ENCODE measurements around the gene GFER. TPM values are rescaled to one million over a fixed set of nuclear protein-coding genes. Genes with fewer than 3 reads are reported as not detected.

The GFER gene
- total and polyA plus RNA-seq, 2 of the 8 experiments (the other 6 are each of a cell fraction or from before 2014, with no cell fraction given) = 17.7 to 37.9 TPM

- Histone ChIP-seq H3K14ac (ENCODE audit: insufficient read length) (no peak overlapping the region), H3K4ac (replicated peaks; ENCODE audit: insufficient read length, low read depth, low read length) (no peak overlapping the region), H4K20me1 (replicated peaks in 1 of 2; ENCODE audit: control insufficient read depth in 1 of 2, insufficient read depth in 2 of 2, low read length in 2 of 2) (peaks cover 0 to 4% of the 10 kb centered on the region in 2 experiments), H3K9me3 (ENCODE audit: insufficient read depth in 2 of 2, low read depth in 1 of 2, low read length in 1 of 2) (no peaks in the 10 kb centered on the region), H2BK12ac (ENCODE audit: low read depth, low read length) (no peak overlapping the region), H4K5ac (ENCODE audit: insufficient read length, low read depth, low read length) (no peak overlapping the region), H3K18ac (ENCODE audit: extremely low read depth, low read length) (no peak overlapping the region), H2AFZ (ENCODE audit: low read length) (no peak overlapping the region), H3K4me1 (replicated peaks in 1 of 4; ENCODE audit: control insufficient read depth in 3 of 4, insufficient read depth in 4 of 4, low read length in 3 of 4) (peaks cover 0 to 11% (median 6%) of the 10 kb centered on the region in 4 experiments; a peak in 5 of 7 replicates), H3K4me3 (ENCODE audit: extremely low read depth in 1 of 4, insufficient read depth in 2 of 4, low read depth in 3 of 4, low read length in 4 of 4) (no peak overlapping the region), H3K79me1 (ENCODE audit: low read depth, low read length) (no peaks in the 10 kb centered on the region), H2BK120ac (replicated peaks; ENCODE audit: low read depth, low read length) (no peak overlapping the region), H3K27ac (ENCODE audit: low read depth, low read length) (no peak overlapping the region), H3K79me2 (ENCODE audit: control insufficient read depth in 1 of 2, insufficient read depth in 2 of 2, low read length in 2 of 2) (no peaks in the 10 kb centered on the region), H3K27me3 (replicated peaks in 1 of 4; ENCODE audit: control insufficient read depth in 3 of 4, extremely low read depth in 1 of 4, insufficient read depth in 3 of 4, low read length in 3 of 4) (peaks cover 0 to 2% (median 0%) of the 10 kb centered on the region in 4 experiments; a peak in 1 of 7 replicates), H3K23me2 (ENCODE audit: low read depth, low read length) (peaks cover 6% of the 10 kb centered on the region; the same call in 1 of the 2 replicates), H3K4me2 (ENCODE audit: insufficient read depth in 1 of 2, low read depth in 2 of 2, low read length in 2 of 2) (no peak overlapping the region), H2BK5ac (ENCODE audit: low read depth, low read length) (no peak overlapping the region), H3K36me3 (ENCODE audit: control insufficient read depth in 2 of 4, insufficient read depth in 4 of 4, low read length in 3 of 4) (no peaks in the 10 kb centered on the region), H3K9ac (replicated peaks in 1 of 4; ENCODE audit: extremely low read depth in 1 of 4, low read depth in 3 of 4, low read length in 3 of 4) (no peak overlapping the region), H2AK5ac (ENCODE audit: low read depth, low read length) (no peak overlapping the region), H3K23ac (ENCODE audit: insufficient read length) (no peak overlapping the region), H4K8ac (ENCODE audit: extremely low read depth, insufficient read depth, low read length) (no peak overlapping the region), H2BK20ac (ENCODE audit: low read length) (no peak overlapping the region), H3K56ac (replicated peaks; ENCODE audit: insufficient read length, low read depth, low read length) (no peak overlapping the region), H2BK15ac (ENCODE audit: low read length) (no peak overlapping the region), H4K91ac (replicated peaks; ENCODE audit: insufficient read length, low read length) (no peak overlapping the region)
- ChIA-PET CTCF (ENCODE audit: partially characterized antibody) (interaction anchor here (0.9 to 6.3 kb wide), 9 partner anchors 9 to 133 kb away, joined by 3 to 62 read pairs (median 4); partner anchors contain the start of gene RPL3L), POLR2A (ENCODE audit: partially characterized antibody) (interaction anchor here (0.9 to 11.7 kb wide), 7 partner anchors 12 to 118 kb away, joined by 3 to 336 read pairs (median 3); partner anchors contain the start of genes FAHD1, HAGH, NDUFB10 and RNF151)
- DNase-seq (ENCODE audit: low read depth in 1 of 2, low spot score in 2 of 2) (no peak), FAIRE-seq (no peak)
- WGBS, 2 experiments (ENCODE audit: extremely low coverage in 1 of 2, insufficient coverage in 1 of 2, insufficient read length in 1 of 2, insufficient replicate concordance in 2 of 2, low coverage in 1 of 2, low lambda C conversion rate in 2 of 2, missing lambda C conversion rate in 1 of 2) = 93% methylated on average over 19 of the region's 21 CpGs; no CpG with 5 or more reads in 1 of the 2 experiments
- TF ChIP-seq TBP (IDR thresholded peaks at IDR 0.05; ENCODE audit: low read depth, low read length) (no peak), PHF8 (conservative IDR thresholded peaks at IDR 0.05; ENCODE audit: low read depth, low read length) (no peak), RNF2 (IDR thresholded peaks at IDR 0.05; ENCODE audit: borderline replicate concordance, low read depth, low read length, missing control alignments, poor library complexity, severe bottlenecking) (no peak), CHD2 (IDR thresholded peaks at IDR 0.05; ENCODE audit: low read length) (no peak), CBX8 (IDR thresholded peaks at IDR 0.05; ENCODE audit: borderline replicate concordance, low read depth, low read length) (no peak), BACH1 (IDR thresholded peaks at IDR 0.05; ENCODE audit: low read length) (no peak), SIN3A (conservative IDR thresholded peaks at IDR 0.05 in 1 of 2, IDR thresholded peaks at IDR 0.05 in 1 of 2; ENCODE audit: low read depth in 1 of 2, low read length in 2 of 2) (no peak), CHD1 (IDR thresholded peaks at IDR 0.05; ENCODE audit: low read depth, low read length) (no peak), ZNF274 (IDR thresholded peaks at IDR 0.05; ENCODE audit: borderline replicate concordance, extremely low read depth, low read length) (no peak), MAX (IDR thresholded peaks at IDR 0.05) (no peak), TAF7 (optimal IDR thresholded peaks at IDR 0.05; ENCODE audit: borderline replicate concordance, low read depth, low read length) (no peak), EP300 (IDR thresholded peaks at IDR 0.05; ENCODE audit: borderline replicate concordance in 1 of 2, low read depth in 2 of 2, low read length in 2 of 2) (no peak)
Observed at GRCh38 chr16:1944612-1945199, 39.3 kb upstream of the GFER start.
